DMS153 treated with DMSO at 0.1 percent for 48 hours (cell line): ENCODE measurements around the gene PKD1L1.

ENCODE experiments used
- DNase-seq: peaks from one replicate; lab custom pipeline; 2025; ENCODE audit not compliant: unreplicated experiment; lab: John Stamatoyannopoulos, UW

The PKD1L1 gene

GRCh38 chr7:47881256-47881655, 67.0 kb downstream of the PKD1L1 start:
- DNase-seq: no peak

DNA sequence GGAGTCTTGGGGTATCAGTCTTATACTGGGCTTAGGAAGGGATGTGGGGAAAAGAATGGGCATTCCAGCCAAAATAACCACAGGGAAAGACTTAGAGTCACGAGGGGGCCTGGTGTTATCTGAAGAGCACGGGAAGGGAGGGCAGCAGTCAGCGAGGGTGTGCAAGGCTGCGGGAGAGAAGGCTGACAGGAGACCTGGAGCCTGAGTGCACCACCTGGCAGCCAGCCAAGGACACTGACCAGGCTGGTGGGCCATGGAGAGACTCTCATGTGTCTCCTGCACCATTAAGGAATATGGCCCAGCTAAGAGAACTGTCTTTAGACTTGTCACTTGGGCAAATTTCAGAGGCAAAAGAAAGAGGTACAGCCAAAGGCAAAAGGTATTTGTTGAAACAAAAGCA, 69.6 kb downstream of the PKD1L1 start:
- DNase-seq: no peak

GRCh38 chr7:47877336-47877735, 70.9 kb downstream of the PKD1L1 start:
- DNase-seq: no peak

DNA sequence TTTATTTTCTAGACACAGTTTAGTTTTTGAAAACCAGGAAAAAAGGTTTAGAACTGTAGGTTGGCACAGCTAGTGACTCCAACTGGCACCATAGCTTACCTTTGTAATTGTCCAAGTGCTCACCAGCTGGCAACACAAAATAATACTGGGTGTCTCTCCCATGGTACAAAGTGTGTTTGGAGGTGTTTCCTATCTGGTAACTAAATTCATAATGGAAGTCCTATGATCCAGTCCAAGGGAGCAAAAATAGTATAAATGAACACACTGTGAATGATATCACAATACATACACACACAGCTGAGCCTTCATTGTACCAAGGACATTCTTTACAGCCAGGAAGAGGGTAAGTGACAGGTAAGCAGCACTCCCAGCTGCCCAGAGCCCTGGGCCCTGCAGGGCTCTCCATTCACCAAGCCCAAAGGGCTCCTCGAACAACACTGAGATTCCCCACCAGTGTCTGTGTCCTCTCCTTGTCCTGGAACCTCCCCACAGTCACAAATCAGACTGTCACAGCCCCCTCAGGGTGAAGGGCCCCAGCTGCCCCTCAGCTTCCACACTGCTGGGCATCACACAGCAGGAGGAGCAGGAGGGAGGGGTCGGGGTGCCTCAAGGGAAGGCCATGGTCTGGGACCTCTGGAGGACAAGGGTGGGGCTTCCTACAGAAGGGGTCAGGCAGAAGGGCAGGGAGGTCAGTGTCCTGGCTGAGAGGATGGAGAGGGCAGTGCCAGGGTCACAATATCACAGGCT, 72.1 kb downstream of the PKD1L1 start:
- DNase-seq: no peak

- no peak for DNase-seq
Observed at GRCh38 chr7:47875406-47875805, 72.9 kb downstream of the PKD1L1 start.

DNA sequence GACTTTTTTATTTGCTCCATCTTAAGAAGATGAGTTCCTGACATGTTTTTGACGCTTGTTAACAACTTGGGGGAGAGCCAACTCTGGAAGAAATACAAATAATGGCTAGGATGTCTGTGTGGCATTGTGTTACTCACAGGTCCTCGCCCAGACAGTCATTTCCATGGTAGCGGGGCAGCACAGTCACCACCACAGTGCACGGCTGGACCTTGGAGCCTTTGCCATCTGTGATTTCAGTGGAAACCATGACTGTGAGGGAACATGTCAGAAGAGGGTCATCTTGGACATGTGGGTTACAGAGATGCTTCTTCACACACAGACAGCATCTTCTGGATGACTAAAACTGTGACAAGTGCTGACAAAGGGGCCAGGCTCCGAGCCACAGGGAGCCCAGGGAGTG, 74.5 kb downstream of the PKD1L1 start:
- DNase-seq: no peak

DNA sequence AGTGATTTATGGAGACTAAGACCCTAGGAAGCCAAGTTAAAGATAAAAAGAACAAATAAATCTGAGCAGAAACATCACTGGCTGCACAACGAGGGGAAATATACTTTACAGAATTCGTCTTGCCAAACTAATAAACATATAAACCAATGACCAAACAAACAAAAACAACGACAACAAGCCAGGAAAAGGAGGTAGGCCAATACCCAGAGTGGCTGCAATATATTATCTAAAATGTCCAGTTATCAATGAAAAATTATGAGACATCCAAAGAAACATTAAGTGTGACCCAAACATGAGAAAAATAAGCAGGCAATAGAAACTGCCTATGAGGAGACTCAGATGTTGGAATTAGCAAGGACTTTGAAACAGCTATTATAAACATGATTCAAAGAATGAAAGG, 81.0 kb downstream of the PKD1L1 start:
- no peak for DNase-seq

- DNase-seq: no peak
Observed at GRCh38 chr7:47866120-47866519, 82.1 kb downstream of the PKD1L1 start.

DNA sequence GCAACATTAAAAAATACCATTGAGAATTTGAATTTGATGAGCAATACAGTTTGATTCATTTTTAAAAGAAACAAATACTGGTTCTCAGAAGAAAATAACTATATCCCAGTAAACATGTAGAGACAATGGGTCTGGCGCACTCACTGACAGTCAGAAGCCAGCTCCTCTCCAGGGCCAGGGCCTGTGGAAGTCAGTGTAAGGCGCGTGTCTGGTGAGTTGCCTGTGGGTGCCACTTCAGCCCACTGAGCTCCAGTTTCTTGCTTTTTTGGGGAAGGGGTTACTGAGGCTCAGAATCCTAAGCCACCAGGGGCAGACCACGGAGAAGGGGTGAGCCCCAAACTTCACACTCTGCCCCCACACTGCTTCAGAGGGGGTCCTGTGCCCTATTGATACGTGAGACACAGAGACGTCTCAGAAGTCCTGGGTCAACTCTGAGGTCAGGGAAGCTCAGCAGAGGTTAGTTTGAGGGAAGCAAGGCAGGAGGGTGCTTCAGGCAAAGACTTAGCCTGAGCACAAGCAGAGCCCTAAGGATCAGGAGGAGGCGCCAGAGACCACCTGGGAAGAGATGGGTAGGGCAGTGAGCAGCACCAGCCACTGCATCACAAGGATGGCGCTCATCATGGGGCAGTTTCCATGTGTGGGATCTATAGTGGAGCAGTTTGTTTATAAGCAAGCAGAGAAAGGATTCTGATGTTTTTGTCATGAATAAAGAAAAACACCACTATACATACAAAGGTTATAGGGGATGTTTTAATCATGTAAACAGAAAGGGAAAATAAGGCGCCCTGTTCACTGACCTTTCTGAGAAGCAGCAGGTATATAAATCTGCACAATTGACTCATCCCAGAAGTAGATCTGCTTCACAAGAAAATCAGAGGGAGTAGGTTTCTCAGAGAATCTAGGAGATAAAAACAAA, 95.7 kb downstream of the PKD1L1 start:
- no peak for DNase-seq

- no peak for DNase-seq
Observed at GRCh38 chr7:47847207-47847606, 101.1 kb downstream of the PKD1L1 start.

- DNase-seq: no peak
Observed at GRCh38 chr7:47846138-47846836, 102.0 kb downstream of the PKD1L1 start.

- DNase-seq: no peak
Observed at GRCh38 chr7:47844311-47844710, 104.0 kb downstream of the PKD1L1 start.

DNA sequence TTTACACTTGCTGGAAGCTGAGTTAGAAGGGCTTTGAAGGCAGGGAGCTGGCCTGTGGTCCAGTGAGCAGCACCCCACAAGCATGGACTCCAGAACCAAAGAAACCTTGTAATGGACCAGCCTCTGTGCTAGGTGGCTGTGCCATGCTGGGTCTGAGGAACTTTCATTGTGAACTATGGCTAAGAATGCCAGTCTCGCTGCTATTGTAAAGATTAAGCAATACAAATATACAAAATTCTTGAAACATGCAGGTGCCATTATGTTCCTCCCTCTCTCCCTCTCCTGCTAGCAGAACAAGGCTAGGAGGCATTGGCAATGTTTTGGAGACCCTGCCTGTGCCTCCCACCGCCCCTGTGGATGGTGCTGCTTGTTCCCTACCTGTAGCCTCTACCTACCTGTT, 105.0 kb downstream of the PKD1L1 start:
- DNase-seq: no peak

DNA sequence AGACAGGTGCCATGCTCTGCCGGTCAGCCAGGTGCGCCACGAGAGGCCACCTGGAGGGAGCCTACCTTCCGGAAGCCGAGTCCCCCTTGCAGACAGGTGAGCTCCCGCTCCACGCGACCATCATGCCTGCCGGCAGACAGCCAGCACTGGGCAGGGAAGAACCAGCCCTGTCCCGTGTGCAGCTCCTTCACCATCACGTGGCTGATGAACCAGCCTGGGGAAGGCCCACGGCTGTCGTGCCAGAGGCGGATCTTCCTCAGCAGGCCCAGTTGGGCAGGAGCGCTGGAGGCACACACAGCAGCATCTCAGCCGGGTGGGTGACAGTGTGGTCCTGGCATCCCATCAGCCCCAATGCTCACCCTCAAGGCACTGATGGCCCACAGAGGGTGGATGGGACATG, 108.9 kb downstream of the PKD1L1 start:
- no peak for DNase-seq

GRCh38 chr7:47837826-47838225, 110.4 kb downstream of the PKD1L1 start:
- DNase-seq: no peak

GRCh38 chr7:47836503-47837202, 111.6 kb downstream of the PKD1L1 start:
- DNase-seq: no peak

- DNase-seq: no peak
Observed at GRCh38 chr7:47836080-47836479, 112.2 kb downstream of the PKD1L1 start.

- no peak for DNase-seq
Observed at GRCh38 chr7:47833211-47833610, 115.1 kb downstream of the PKD1L1 start.

DNA sequence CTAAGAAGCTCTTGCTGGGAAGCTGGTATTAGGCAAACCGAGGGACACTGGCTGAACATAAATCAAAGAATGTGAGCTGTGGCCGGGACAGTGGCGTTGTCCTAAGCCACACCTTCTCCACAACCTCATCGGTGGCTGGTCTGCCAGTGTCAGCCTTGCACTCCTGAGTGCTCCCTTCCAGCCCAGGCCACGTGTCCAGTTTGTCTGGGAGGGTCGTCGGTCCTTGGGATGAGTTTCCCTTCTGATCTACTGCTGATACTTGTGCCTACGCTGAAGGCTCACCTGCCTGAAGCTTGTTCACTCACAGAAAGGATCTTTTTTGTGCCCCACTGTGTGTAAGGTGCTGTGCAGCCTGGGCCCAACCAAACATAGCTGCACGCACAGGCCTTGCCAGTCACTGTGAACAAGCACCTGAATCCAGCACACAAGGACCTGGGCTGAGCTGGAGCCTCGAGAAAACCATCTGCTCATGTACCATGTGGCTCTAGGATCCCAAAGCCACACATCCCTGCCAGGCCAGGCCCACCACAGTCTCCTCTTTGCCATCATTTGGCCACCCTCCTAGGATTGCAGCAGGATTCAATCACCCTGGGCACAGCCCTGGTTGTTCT, 116.1 kb downstream of the PKD1L1 start:
- no peak for DNase-seq

DNA sequence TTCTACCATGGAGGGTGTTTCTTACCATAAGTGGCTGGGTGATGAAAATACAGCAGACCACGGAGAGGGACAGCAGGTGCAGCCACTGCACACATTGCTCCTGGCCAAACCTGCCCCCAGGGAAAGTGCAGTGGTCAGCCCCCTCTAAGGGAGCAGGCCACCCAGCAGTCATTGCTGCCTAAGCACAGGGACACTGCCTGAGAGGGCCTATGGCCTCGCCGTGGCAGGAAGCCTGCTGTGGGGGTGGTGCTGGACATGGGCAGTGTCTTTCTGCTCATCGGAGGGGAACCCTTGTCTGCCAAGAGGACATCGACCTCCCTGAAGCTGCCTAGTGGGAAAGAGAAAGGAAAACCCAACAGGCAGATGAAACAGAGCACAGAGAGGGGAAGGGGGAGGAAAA, 118.3 kb downstream of the PKD1L1 start:
- DNase-seq: no peak

DNA sequence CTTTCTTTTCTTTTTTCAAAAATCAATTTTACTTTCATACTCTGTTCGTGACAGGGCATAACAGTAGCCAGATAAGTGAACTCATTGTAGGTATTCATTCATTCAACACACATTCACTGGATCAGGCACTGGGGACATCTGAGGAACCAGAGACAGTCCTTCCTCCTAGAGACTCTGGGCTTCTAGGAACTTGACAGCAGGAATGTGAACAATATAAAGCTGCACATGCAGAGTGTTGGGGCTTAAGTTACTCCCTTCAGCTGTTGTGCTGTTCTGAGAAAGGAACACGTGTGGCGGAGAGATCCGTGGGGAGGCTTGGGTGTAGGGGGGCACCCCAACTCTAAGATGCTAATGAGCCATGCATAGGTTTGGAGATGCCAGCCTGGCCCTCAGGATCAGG, 120.4 kb downstream of the PKD1L1 start:
- no peak for DNase-seq
